ENCODE data around the gene MYLIP. TPM values are rescaled to one million over a fixed set of nuclear protein-coding genes. Genes with fewer than 3 reads are reported as not detected.
A peak's percentile ranks its signal among the peaks of the same experiment; 100 is the strongest.

The MYLIP gene
- total and polyA plus RNA-seq, 2 of the 4 experiments (the other 2 are of a cell fraction) = 1.8 to 3.2 TPM

GRCh38 chr6:16183187-16183664 lies 54.3 kb downstream of the MYLIP start (continued):
- TF ChIP-seq USF2 (IDR thresholded peaks at IDR 0.05; ENCODE audit: low read depth, low read length) (no peak), MXI1 (IDR thresholded peaks at IDR 0.05; ENCODE audit: borderline replicate concordance, low read depth, low read length) (no peak)

GRCh38 chr6:16184129-16184528 lies 55.2 kb downstream of the MYLIP start:
- Histone ChIP-seq H4K91ac (ENCODE audit: insufficient read depth, low read depth, low read length) (no peak overlapping the region), H3K9ac (ENCODE audit: low read depth, low read length) (no peak overlapping the region), H4K5ac (ENCODE audit: low read depth, low read length) (no peak overlapping the region), H3K23ac (ENCODE audit: low read depth, low read length) (no peak overlapping the region), H3K4ac (ENCODE audit: low read depth, low read length) (no peak overlapping the region), H3K27me3 (ENCODE audit: control insufficient read depth, insufficient read depth, low read length) (peaks cover 39% of the 10 kb centered on the region), H4K8ac (ENCODE audit: low read depth in 2 of 2, low read length in 2 of 2) (no peak overlapping the region), H3K9me1 (ENCODE audit: insufficient read depth, low read length) (no peaks in the 10 kb centered on the region), H2AK5ac (ENCODE audit: low read depth, low read length) (no peak overlapping the region), H3K79me1 (ENCODE audit: low read depth in 1 of 2, low read length in 2 of 2) (no peaks in the 10 kb centered on the region), H2BK15ac (ENCODE audit: low read depth, low read length) (no peak overlapping the region), H3K4me3 (ENCODE audit: insufficient read depth, low read depth, low read length) (no peak overlapping the region), H3K14ac (replicated peaks; ENCODE audit: low read depth, low read length) (no peak overlapping the region), H3K9me3 (ENCODE audit: control insufficient read depth, insufficient read depth, low read length) (peaks cover 5% of the 10 kb centered on the region), H2BK20ac (ENCODE audit: low read depth, low read length) (no peak overlapping the region), H2AFZ (replicated peaks; ENCODE audit: low read length, poor library complexity) (no peak overlapping the region), H2BK5ac (ENCODE audit: low read depth, low read length, poor library complexity, severe bottlenecking) (no peak overlapping the region), H2BK120ac (ENCODE audit: low read depth, low read length) (no peak overlapping the region), H3K27ac (ENCODE audit: insufficient read depth, low read length) (no peak overlapping the region), H4K20me1 (ENCODE audit: insufficient read depth, low read length) (no peaks in the 10 kb centered on the region), H3K56ac (ENCODE audit: extremely low read depth, insufficient read depth, low read length) (no peak overlapping the region), H3K18ac (ENCODE audit: low read depth, low read length) (no peak overlapping the region), H3K4me2 (ENCODE audit: low read depth, low read length) (no peak overlapping the region), H3K36me3 (ENCODE audit: control insufficient read depth, insufficient read depth, low read length) (no peaks in the 10 kb centered on the region), H3K4me1 (ENCODE audit: control insufficient read depth, insufficient read depth, low read length) (no peaks in the 10 kb centered on the region), H2AK9ac (replicated peaks; ENCODE audit: low read depth, low read length, poor library complexity) (no peak overlapping the region)
- in situ Hi-C loops (cut with MboI; ENCODE audit: low sequenced_read_pairs) (no loop called here), dilution Hi-C loops (cut with HindIII; ENCODE audit: low sequenced_read_pairs, unreplicated experiment) (loop anchor here (25.0 kb wide), 1 partner anchor 497 kb away; no protein-coding TSS in a partner anchor), intact Hi-C loops (cut with micrococcal nuclease) (loop anchor here (10.0 kb wide), 1 partner anchor 289 kb away; no protein-coding TSS in a partner anchor)
- CTCF ChIA-PET = interaction anchor here (0.7 to 2.0 kb wide), 5 partner anchors 16 to 1467 kb away, joined by 3 to 12 read pairs (median 3); no protein-coding TSS in a partner anchor
- POLR2A ChIA-PET (ENCODE audit: unreplicated experiment) = no interaction called here
- peak; percentile 28; the same call in 1 of the 2 replicates for TF ChIP-seq CTCF (conservative IDR thresholded peaks at IDR 0.05; ENCODE audit: low read depth, low read length)
- TF ChIP-seq CEBPB (IDR thresholded peaks at IDR 0.05; ENCODE audit: low read depth, low read length) = no peak
- no peak for TF ChIP-seq FOS (IDR thresholded peaks at IDR 0.05; ENCODE audit: low read depth, low read length)
- no TSS peak for BruUV-seq (replicated peaks)
- ATAC-seq (ENCODE audit: low read depth) = no peak
- WGBS, 2 experiments (ENCODE audit: extremely low coverage in 2 of 2, insufficient read length in 1 of 2) = no CpG with 5 or more reads among the region's 3 CpGs
- DNase-seq = peak; percentile 7
